Stomach smooth muscle (tissue), 2 donors: ENCODE measurements around the gene INHA.

Experiments used
- H3K27ac ChIP-seq: one replicate; pipeline ENCODE4 v1.7.0; 2013; ENCODE audit warnings: mild to moderate bottlenecking, low read length, inconsistent platforms
- H3K27me3 ChIP-seq, 2 donors: one replicate each; pipeline ENCODE4 v1.7.0; 2013; ENCODE audit warnings: low read length in 2 of 2; ENCODE audit not compliant: insufficient read depth in 2 of 2, control insufficient read depth in 1 of 2
- H3K36me3 ChIP-seq, 2 donors: one replicate each; pipeline ENCODE4 v1.7.0; 2013; ENCODE audit warnings: low read length in 2 of 2; ENCODE audit not compliant: control insufficient read depth in 2 of 2, insufficient read depth in 2 of 2
- H3K4me1 ChIP-seq: one replicate; pipeline ENCODE4 v1.7.0; 2013; ENCODE audit warnings: low read length; ENCODE audit not compliant: control insufficient read depth, insufficient read depth
- H3K4me3 ChIP-seq, 2 donors: one replicate each; pipeline ENCODE4 v1.7.0; 2013; ENCODE audit warnings: low read length in 2 of 2
- H3K9ac ChIP-seq, 2 donors: one replicate each; pipeline ENCODE4 v1.7.0; 2013; ENCODE audit warnings: low read length in 2 of 2, mild to moderate bottlenecking in 1 of 2
- H3K9me3 ChIP-seq, 2 donors: one replicate each; pipeline ENCODE4 v1.7.0; 2013; ENCODE audit warnings: low read length in 2 of 2; ENCODE audit not compliant: control insufficient read depth in 2 of 2
- donor health status: healthy.
- donor health status: Pancreatic carcinoma.

Gene INHA

GRCh38 chr2:219614076-219614860, 42.2 kb downstream of the INHA start:
- no peak overlapping the region for H3K9ac ChIP-seq
- H3K27ac ChIP-seq: no peak overlapping the region
- no peaks in the 10 kb centered on the region for H3K27me3 ChIP-seq
- H3K4me3 ChIP-seq: no peak overlapping the region
- H3K36me3 ChIP-seq: peaks cover 11 to 17% of the 10 kb centered on the region in 2 donors
- peaks cover 3% of the 10 kb centered on the region for H3K4me1 ChIP-seq
- H3K9me3 ChIP-seq: no peaks in the 10 kb centered on the region

- peaks cover 3% of the 10 kb centered on the region for H3K4me1 ChIP-seq
- H3K9ac ChIP-seq: no peak overlapping the region
- H3K9me3 ChIP-seq: no peaks in the 10 kb centered on the region
- H3K27me3 ChIP-seq: no peaks in the 10 kb centered on the region
- H3K36me3 ChIP-seq: peaks cover 11 to 15% of the 10 kb centered on the region in 2 donors
- no peak overlapping the region for H3K4me3 ChIP-seq
- H3K27ac ChIP-seq: no peak overlapping the region
These were observed 42.9 kb downstream of the INHA start for GRCh38 chr2:219615036-219615435.

GRCh38 chr2:219615894-219616293, 43.8 kb downstream of the INHA start:
- peaks cover 11 to 13% of the 10 kb centered on the region in 2 donors for H3K36me3 ChIP-seq
- H3K9me3 ChIP-seq: no peaks in the 10 kb centered on the region
- H3K27ac ChIP-seq: no peak overlapping the region
- no peak overlapping the region for H3K9ac ChIP-seq
- no peak overlapping the region for H3K4me3 ChIP-seq
- H3K4me1 ChIP-seq: peaks cover 3% of the 10 kb centered on the region
- H3K27me3 ChIP-seq: no peaks in the 10 kb centered on the region

GRCh38 chr2:219616550-219616949, 44.4 kb downstream of the INHA start:
- Histone ChIP-seq H3K27ac (no peak overlapping the region), H3K9ac (no peak overlapping the region), H3K9me3 (no peaks in the 10 kb centered on the region), H3K27me3 (no peaks in the 10 kb centered on the region), H3K36me3 (peaks cover 11 to 13% of the 10 kb centered on the region in 2 donors), H3K4me3 (no peak overlapping the region), H3K4me1 (peaks cover 3% of the 10 kb centered on the region)

GRCh38 chr2:219618733-219619122, 46.6 kb downstream of the INHA start:
- Histone ChIP-seq H3K27me3 (no peaks in the 10 kb centered on the region), H3K27ac (no peak overlapping the region), H3K4me1 (peaks cover 3% of the 10 kb centered on the region), H3K9ac (no peak overlapping the region), H3K9me3 (no peaks in the 10 kb centered on the region), H3K36me3 (peaks cover 5 to 6% of the 10 kb centered on the region in 2 donors), H3K4me3 (no peak overlapping the region)

GRCh38 chr2:219619235-219619634, 47.1 kb downstream of the INHA start:
- H3K4me3 ChIP-seq: no peak overlapping the region
- H3K27me3 ChIP-seq: no peaks in the 10 kb centered on the region
- H3K9ac ChIP-seq: no peak overlapping the region
- H3K4me1 ChIP-seq: peaks cover 3% of the 10 kb centered on the region
- H3K36me3 ChIP-seq: peaks cover 5 to 6% of the 10 kb centered on the region in 2 donors
- H3K27ac ChIP-seq: no peak overlapping the region
- no peaks in the 10 kb centered on the region for H3K9me3 ChIP-seq

- Histone ChIP-seq H3K27me3 (no peaks in the 10 kb centered on the region), H3K9me3 (no peaks in the 10 kb centered on the region), H3K4me3 (no peak overlapping the region), H3K4me1 (peaks cover 3% of the 10 kb centered on the region), H3K36me3 (peaks cover 0 to 3% of the 10 kb centered on the region in 2 donors), H3K9ac (no peak overlapping the region), H3K27ac (no peak overlapping the region)
These were observed 48.4 kb downstream of the INHA start for GRCh38 chr2:219620546-219620945.

- Histone ChIP-seq H3K4me3 (no peak overlapping the region), H3K9ac (no peak overlapping the region), H3K4me1 (peaks cover 3% of the 10 kb centered on the region), H3K27ac (no peak overlapping the region), H3K36me3 (no peaks in the 10 kb centered on the region), H3K27me3 (no peaks in the 10 kb centered on the region), H3K9me3 (no peaks in the 10 kb centered on the region)
These were observed 49.8 kb downstream of the INHA start for GRCh38 chr2:219621935-219622334.

- no peak overlapping the region for H3K27ac ChIP-seq
- no peaks in the 10 kb centered on the region for H3K9me3 ChIP-seq
- peaks cover 6% of the 10 kb centered on the region for H3K4me1 ChIP-seq
- no peaks in the 10 kb centered on the region for H3K36me3 ChIP-seq
- H3K9ac ChIP-seq: no peak overlapping the region
- no peak overlapping the region for H3K4me3 ChIP-seq
- H3K27me3 ChIP-seq: no peaks in the 10 kb centered on the region
These were observed 50.4 kb downstream of the INHA start for GRCh38 chr2:219622472-219622871.

GRCh38 chr2:219624565-219624964, 52.5 kb downstream of the INHA start:
- Histone ChIP-seq H3K4me3 (no peak overlapping the region), H3K9me3 (no peaks in the 10 kb centered on the region), H3K9ac (no peak overlapping the region), H3K36me3 (no peaks in the 10 kb centered on the region), H3K27ac (no peak overlapping the region), H3K27me3 (no peaks in the 10 kb centered on the region), H3K4me1 (peaks cover 13% of the 10 kb centered on the region)

GRCh38 chr2:219625179-219625578, 53.1 kb downstream of the INHA start:
- Histone ChIP-seq H3K9me3 (no peaks in the 10 kb centered on the region), H3K4me3 (no peak overlapping the region), H3K27me3 (no peaks in the 10 kb centered on the region), H3K4me1 (peaks cover 13% of the 10 kb centered on the region), H3K36me3 (no peaks in the 10 kb centered on the region), H3K27ac (no peak overlapping the region), H3K9ac (no peak overlapping the region)
